Pulmonary artery endothelial cell (primary cell): ENCODE results near the gene RBM47. TPM values are rescaled to one million over a fixed set of nuclear protein-coding genes. Genes with fewer than 3 reads are reported as not detected.

Experiments used
- DNase-seq: peaks from one replicate; pipeline ENCODE4 v3.0.0-alpha.2; 2011; ENCODE audit warnings: low read depth, low spot score
- total RNA-seq: library from RNA; depleted of rRNA; stranded (reverse); fragments of >200 nt; gene quantifications from 2 replicates; pipeline ENCODE4 v1.2.3, GENCODE V29; 2014

The RBM47 gene
- total RNA-seq, 1 donor from 2014 or later: 0.20 TPM

- no peak for DNase-seq
Observed at GRCh38 chr4:40502220-40502619, 127.4 kb downstream of the RBM47 start.

GRCh38 chr4:40500781-40501180 lies 128.9 kb downstream of the RBM47 start:
- DNase-seq: no peak

- no peak for DNase-seq
Observed at GRCh38 chr4:40493160-40493559, 136.5 kb downstream of the RBM47 start.

- no peak for DNase-seq
Observed at GRCh38 chr4:40492691-40493090, 137.0 kb downstream of the RBM47 start.

- no peak for DNase-seq
Observed at GRCh38 chr4:40490481-40490880, 139.2 kb downstream of the RBM47 start.

- no peak for DNase-seq
Observed at GRCh38 chr4:40489961-40490360, 139.7 kb downstream of the RBM47 start.

- DNase-seq: no peak
Observed at GRCh38 chr4:40486534-40486933, 143.1 kb downstream of the RBM47 start.

GRCh38 chr4:40484346-40485090 lies 145.1 kb downstream of the RBM47 start:
- DNase-seq: no peak

- no peak for DNase-seq
Observed at GRCh38 chr4:40482985-40483647, 146.5 kb downstream of the RBM47 start.

GRCh38 chr4:40481977-40482376 lies 147.7 kb downstream of the RBM47 start:
- DNase-seq: no peak

- DNase-seq: no peak
Observed at GRCh38 chr4:40480291-40480690, 149.4 kb downstream of the RBM47 start.

- no peak for DNase-seq
Observed at GRCh38 chr4:40479378-40479777, 150.3 kb downstream of the RBM47 start.

- no peak for DNase-seq
Observed at GRCh38 chr4:40475609-40476008, 154.1 kb downstream of the RBM47 start.

- no peak for DNase-seq
Observed at GRCh38 chr4:40473578-40474388, 155.9 kb downstream of the RBM47 start.

GRCh38 chr4:40471923-40472322 lies 157.7 kb downstream of the RBM47 start:
- no peak for DNase-seq

GRCh38 chr4:40466789-40467188 lies 162.9 kb downstream of the RBM47 start:
- DNase-seq: no peak

- no peak for DNase-seq
Observed at GRCh38 chr4:40462326-40462725, 167.3 kb downstream of the RBM47 start.

GRCh38 chr4:40461879-40462278 lies 167.8 kb downstream of the RBM47 start:
- DNase-seq: no peak

- DNase-seq: no peak
Observed at GRCh38 chr4:40461062-40461461, 168.6 kb downstream of the RBM47 start.

- DNase-seq: no peak
Observed at GRCh38 chr4:40458683-40459082, 171.0 kb downstream of the RBM47 start.

- DNase-seq: no peak
Observed at GRCh38 chr4:40458109-40458508, 171.6 kb downstream of the RBM47 start.

GRCh38 chr4:40455340-40455902 lies 174.2 kb downstream of the RBM47 start:
- DNase-seq: no peak
